Ascending aorta (tissue), 2 donors: ENCODE data around the gene ADD1. TPM values are rescaled to one million over a fixed set of nuclear protein-coding genes. Genes with fewer than 3 reads are reported as not detected.

Experiments used
- DNase-seq, 2 donors: peaks; one replicate each; pipeline ENCODE4 v3.0.0-alpha.2; 2019; ENCODE audit warnings: low spot score in 2 of 2
- H3K27ac ChIP-seq, 2 donors: fragments of 200-600 bp; sonication (generic); one replicate each; pipeline ENCODE4 v1.5.1; 2016 to 2017; ENCODE audit warnings: mild to moderate bottlenecking in 1 of 2
- H3K27me3 ChIP-seq: fragments of 200-600 bp; sonication (generic); one replicate; pipeline ENCODE4 v1.5.1; 2017
- H3K36me3 ChIP-seq, 2 donors: fragments of 200-600 bp; sonication (generic); one replicate each; pipeline ENCODE4 v1.5.1; 2016
- H3K4me1 ChIP-seq, 2 donors: fragments of 200-600 bp; sonication (generic); one replicate each; pipeline ENCODE4 v1.5.1; 2016 to 2017; ENCODE audit warnings: mild to moderate bottlenecking in 1 of 2
- H3K4me3 ChIP-seq, 2 donors: fragments of 200-600 bp; sonication (generic); one replicate each; pipeline ENCODE4 v1.5.1; 2016 to 2017; ENCODE audit warnings: mild to moderate bottlenecking in 1 of 2
- H3K9me3 ChIP-seq, 2 donors: fragments of 200-600 bp; sonication (generic); one replicate each; pipeline ENCODE4 v1.5.1; 2016
- intact Hi-C: fragments of 100-400 bp; cut with DNase I; formaldehyde crosslinking; loops from one replicate; pipeline ENCODE4 v1.15.1; 2023
- total RNA-seq: library from RNA; depleted of rRNA; stranded (reverse); fragments of >200 nt; gene quantifications from one replicate; pipeline ENCODE4 v1.1.0, GENCODE V29; 2016
- TF ChIP-seq, protein P1 (sequence below), 3 experiments: fragments of 200-600 bp in 2 of 3; fragments of 450-650 bp in 1 of 3; sonication (generic) in 2 of 3; IDR thresholded peaks; one replicate each; pipeline ENCODE4 v1.5.1; 2016 to 2019; ENCODE audit warnings: antibody characterized with exemption in 3 of 3, mild to moderate bottlenecking in 1 of 3, moderate library complexity in 1 of 3

Gene ADD1
- total RNA-seq, 1 donor from 2014 or later: 261 TPM

DNA sequence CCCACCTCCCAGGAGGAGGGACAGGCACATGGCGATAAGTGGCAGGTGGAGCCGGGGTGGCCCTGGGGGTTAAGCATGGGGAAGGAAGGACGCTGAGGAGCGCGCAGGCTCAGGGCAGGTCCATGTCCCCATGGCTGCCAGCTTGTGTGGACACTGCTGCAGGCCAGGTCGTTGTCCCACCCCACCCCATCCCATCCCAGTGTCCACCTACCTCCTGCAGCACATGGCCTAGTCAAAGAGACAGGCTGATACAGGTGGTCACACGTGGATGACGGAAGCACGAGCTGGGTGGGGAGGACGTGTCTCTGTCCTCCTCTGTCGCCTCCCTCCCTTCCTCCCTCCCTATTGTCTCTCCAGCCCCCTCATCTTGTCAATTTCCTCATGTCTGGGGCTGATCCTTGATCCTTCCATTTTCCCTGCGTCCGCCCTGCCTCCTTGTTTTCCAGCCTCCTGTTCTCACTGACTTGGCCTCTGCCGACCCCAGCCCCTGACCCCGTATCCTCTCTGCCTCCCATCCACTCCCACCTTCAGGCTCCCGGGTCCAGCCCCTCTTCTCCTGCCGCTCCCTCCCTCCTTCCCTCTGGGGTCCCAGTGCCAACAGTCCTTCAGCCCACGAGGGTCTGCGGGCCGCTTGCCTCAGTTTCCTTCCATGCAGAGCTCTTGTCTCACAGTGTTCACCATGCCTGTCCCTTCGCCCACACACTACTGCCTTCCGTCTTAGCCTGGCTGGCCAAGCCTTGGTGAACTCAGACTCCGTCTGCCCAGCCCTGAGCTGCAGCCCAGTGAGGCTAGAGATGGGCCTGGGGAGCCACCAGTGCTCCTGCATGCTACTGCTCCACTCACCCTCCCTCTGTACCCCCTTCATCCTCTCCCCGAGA lies 15.5 kb upstream of the ADD1 start:
- Histone ChIP-seq H3K27ac (no peak overlapping the region), H3K9me3 (no peaks in the 10 kb centered on the region), H3K4me3 (no peak overlapping the region), H3K4me1 (no peaks in the 10 kb centered on the region), H3K27me3 (no peaks in the 10 kb centered on the region), H3K36me3 (peaks cover 8 to 14% of the 10 kb centered on the region in 2 donors)
- TF ChIP-seq, protein P1, sequence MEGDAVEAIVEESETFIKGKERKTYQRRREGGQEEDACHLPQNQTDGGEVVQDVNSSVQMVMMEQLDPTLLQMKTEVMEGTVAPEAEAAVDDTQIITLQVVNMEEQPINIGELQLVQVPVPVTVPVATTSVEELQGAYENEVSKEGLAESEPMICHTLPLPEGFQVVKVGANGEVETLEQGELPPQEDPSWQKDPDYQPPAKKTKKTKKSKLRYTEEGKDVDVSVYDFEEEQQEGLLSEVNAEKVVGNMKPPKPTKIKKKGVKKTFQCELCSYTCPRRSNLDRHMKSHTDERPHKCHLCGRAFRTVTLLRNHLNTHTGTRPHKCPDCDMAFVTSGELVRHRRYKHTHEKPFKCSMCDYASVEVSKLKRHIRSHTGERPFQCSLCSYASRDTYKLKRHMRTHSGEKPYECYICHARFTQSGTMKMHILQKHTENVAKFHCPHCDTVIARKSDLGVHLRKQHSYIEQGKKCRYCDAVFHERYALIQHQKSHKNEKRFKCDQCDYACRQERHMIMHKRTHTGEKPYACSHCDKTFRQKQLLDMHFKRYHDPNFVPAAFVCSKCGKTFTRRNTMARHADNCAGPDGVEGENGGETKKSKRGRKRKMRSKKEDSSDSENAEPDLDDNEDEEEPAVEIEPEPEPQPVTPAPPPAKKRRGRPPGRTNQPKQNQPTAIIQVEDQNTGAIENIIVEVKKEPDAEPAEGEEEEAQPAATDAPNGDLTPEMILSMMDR (IDR thresholded peaks at IDR 0.05): no peak
- intact Hi-C loops: no loop called here
- DNase-seq: peak in 1 of 2 donors; percentile 47

DNA sequence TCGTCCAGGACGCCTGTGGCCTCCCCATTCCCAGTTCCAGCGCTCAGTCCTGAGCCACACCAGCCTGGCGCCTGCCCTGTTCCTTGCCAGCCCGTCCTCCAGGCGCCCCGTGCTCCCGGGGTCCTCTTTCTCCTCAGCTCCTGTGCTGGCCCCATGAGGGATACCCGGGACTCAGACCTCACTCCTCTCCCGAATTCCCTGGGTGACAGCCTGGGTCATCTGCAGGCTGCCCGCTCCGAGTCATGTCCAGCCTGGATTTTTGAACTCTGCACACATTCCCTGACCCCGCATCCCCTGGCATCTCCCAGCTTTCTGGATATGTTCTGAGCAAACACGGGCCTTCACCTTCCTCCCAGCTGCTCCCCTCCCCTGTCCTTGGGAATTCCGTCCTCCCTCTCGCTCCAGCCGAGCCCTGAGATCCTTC lies 14.9 kb upstream of the ADD1 start:
- H3K9me3 ChIP-seq: no peaks in the 10 kb centered on the region
- DNase-seq: peak in 1 of 2 donors; percentile 44
- intact Hi-C loops: no loop called here
- no peak overlapping the region for H3K4me3 ChIP-seq
- TF ChIP-seq, protein P1 (IDR thresholded peaks at IDR 0.05): no peak
- H3K27ac ChIP-seq: no peak overlapping the region
- peaks cover 8 to 21% of the 10 kb centered on the region in 2 donors for H3K36me3 ChIP-seq
- H3K4me1 ChIP-seq: no peaks in the 10 kb centered on the region
- no peaks in the 10 kb centered on the region for H3K27me3 ChIP-seq

DNA sequence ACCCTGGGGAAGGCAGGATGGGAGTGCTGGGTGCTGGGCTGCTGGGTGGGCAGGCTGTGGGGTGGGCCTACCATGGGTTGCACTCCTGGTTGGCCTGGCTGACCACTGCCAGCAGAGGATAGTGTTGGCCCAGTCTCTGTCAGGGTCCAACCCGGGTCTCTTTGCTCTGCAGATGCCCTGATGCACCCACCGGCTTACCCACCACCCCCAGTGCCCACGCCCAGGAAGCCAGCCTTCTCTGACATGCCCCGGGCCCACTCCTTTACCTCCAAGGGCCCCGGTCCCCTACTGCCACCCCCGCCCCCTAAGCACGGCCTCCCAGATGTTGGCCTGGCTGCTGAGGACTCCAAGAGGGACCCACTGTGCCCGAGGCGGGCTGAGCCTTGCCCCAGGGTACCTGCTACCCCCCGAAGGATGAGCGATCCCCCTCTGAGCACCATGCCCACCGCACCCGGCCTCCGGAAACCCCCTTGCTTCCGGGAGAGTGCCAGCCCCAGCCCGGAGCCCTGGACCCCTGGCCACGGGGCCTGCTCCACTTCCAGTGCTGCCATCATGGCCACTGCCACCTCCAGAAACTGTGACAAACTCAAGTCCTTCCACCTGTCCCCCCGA lies 14.2 kb upstream of the ADD1 start:
- Histone ChIP-seq H3K36me3 (peaks cover 8 to 21% of the 10 kb centered on the region in 2 donors), H3K4me3 (no peak overlapping the region)
- TF ChIP-seq, protein P1 (IDR thresholded peaks at IDR 0.05): no peak

DNA sequence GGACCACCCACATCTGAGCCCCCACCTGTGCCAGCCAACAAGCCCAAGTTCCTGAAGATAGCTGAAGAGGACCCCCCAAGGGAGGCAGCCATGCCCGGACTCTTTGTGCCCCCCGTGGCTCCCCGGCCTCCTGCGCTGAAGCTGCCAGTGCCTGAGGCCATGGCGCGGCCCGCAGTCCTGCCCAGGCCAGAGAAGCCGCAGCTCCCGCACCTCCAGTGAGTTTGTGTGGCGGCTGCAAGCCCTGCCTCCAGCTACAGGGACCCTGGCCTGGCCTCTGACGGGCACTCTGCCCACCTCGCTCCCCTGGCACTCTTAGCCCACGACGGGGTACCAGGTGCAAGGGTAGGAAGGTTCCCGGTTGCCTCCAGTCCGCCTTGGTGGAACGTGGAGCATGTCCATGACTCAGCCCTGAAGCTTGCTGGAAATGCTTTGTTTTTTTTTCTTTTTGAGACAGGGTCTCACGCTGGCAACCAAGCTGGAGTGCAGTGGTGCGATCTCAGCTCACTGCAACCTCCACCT lies 13.7 kb upstream of the ADD1 start:
- TF ChIP-seq, protein P1 (IDR thresholded peaks at IDR 0.05): no peak
- Histone ChIP-seq H3K4me3 (no peak overlapping the region), H3K27me3 (no peaks in the 10 kb centered on the region), H3K9me3 (no peaks in the 10 kb centered on the region), H3K4me1 (no peaks in the 10 kb centered on the region), H3K27ac (no peak overlapping the region), H3K36me3 (peaks cover 8 to 21% of the 10 kb centered on the region in 2 donors)
- intact Hi-C loops: no loop called here
- DNase-seq: peak in 1 of 2 donors; percentile 58

More for the DNA sequence above, 14.2 kb upstream of the ADD1 start:
- peak in 1 of 2 donors; percentile 52 for DNase-seq
- H3K4me1 ChIP-seq: no peaks in the 10 kb centered on the region
- H3K27me3 ChIP-seq: no peaks in the 10 kb centered on the region
- no peaks in the 10 kb centered on the region for H3K9me3 ChIP-seq
- H3K27ac ChIP-seq: no peak overlapping the region
- intact Hi-C loops: no loop called here

DNA sequence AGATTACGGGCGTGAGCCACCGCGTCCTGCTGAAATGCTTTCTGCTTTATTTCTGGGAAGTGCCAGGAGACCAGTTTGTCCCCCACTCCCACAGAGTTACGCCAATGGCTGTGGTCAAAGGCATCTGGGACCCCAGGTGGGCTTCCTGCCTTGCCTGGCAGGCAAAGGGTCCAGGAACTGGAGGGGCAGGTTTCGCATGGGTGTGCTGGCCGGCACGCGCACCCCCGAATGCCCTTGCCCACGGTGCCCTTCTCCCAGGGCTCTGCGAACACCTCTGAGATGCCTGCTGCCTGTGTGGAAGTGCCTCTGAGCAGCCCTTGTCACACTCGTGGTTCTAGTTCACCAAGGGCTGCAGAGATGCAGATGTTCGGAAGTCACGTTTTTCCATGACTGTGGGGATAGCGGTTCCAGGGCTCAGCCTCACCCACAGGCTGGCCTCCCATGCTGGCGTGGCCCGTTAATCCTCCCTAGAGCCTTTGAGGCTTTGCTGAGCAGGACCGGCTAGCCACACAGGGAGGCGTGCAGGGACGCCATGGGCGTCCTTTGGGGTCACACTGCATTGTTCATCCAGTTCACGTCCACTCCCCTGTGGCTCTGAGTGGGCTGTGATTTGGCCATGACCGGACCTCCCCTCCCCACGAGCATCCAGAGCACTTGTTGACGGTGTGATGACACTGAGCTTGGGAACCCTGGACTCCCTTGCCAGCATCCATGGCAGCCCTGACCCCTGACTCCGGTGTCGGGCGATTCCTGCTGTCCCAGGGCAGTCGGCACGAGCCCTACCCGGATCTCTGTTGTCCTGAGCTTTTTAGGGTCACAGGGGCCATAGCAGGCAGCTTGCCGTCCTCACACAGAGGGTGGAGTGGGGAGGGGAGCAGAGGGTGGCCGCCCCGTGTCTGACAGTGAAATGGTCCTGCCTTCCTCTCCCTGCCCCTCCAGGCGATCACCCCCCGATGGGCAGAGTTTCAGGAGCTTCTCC lies 12.7 kb upstream of the ADD1 start:
- H3K36me3 ChIP-seq: peaks cover 8 to 21% of the 10 kb centered on the region in 2 donors
- DNase-seq: peak in 1 of 2 donors; percentile 61
- no peaks in the 10 kb centered on the region for H3K27me3 ChIP-seq
- no peak overlapping the region for H3K27ac ChIP-seq
- intact Hi-C loops: no loop called here
- TF ChIP-seq, protein P1 (IDR thresholded peaks at IDR 0.05): no peak
- no peak overlapping the region for H3K4me3 ChIP-seq
- no peaks in the 10 kb centered on the region for H3K4me1 ChIP-seq
- H3K9me3 ChIP-seq: no peaks in the 10 kb centered on the region
